WI38 (cell line): ENCODE measurements around the gene KLF13.

Experiments
- H3K4me3 ChIP-seq: 2 replicates; pipeline ENCODE4 v1.5.1; 2011; ENCODE audit warnings: low read depth, mild to moderate bottlenecking, control low read depth, low read length
- TF ChIP-seq, protein P1 (sequence below): IDR thresholded peaks from 2 replicates; pipeline ENCODE4 v1.5.1; 2012; ENCODE audit warnings: low read depth, mild to moderate bottlenecking, control low read depth, low read length

KLF13 gene

DNA sequence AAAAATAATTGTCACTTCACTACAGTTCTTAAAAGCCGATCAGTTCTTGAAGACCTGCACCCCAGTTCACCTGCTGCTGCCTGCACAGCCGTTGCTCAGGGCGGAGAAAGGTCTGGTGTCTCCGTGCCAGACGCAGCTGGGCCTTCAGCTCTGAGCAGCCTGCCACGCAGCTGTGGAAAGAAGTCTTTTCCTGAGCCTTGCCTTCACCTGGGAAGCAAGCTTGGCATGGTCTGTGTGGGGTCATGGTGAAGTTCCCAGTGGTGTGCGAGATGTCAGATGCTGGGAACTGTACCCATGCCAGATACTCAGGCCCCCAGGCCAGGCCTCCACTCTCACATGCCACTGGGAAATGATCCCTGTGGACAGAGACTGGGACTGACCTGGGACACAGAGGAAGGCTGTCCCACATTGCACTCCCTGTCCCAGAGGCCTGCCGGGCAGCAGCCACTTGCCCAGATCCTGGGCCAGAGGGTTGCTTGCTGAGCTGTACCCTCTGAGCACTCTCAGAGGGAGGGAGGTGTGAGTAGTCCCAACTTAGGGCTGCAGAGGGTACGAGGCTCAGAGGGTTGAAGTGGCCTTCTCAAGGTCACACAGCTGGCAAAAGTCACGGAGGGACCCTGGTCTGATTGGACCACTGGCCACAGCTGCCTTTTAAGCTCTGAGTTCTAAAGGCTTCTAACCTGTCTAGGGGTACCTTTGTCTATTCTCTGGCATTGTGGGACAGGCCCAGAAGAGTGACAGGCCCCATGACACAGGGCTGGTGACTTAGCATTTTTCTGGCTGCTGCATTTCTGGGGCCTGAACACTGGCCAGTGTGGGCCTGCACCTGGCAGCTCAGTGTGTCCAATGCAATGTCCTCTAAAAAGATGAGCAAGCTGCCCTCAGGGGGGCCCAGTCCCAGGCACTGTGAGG, 55.4 kb downstream of the KLF13 start:
- no peak overlapping the region for H3K4me3 ChIP-seq
- TF ChIP-seq, protein P1, sequence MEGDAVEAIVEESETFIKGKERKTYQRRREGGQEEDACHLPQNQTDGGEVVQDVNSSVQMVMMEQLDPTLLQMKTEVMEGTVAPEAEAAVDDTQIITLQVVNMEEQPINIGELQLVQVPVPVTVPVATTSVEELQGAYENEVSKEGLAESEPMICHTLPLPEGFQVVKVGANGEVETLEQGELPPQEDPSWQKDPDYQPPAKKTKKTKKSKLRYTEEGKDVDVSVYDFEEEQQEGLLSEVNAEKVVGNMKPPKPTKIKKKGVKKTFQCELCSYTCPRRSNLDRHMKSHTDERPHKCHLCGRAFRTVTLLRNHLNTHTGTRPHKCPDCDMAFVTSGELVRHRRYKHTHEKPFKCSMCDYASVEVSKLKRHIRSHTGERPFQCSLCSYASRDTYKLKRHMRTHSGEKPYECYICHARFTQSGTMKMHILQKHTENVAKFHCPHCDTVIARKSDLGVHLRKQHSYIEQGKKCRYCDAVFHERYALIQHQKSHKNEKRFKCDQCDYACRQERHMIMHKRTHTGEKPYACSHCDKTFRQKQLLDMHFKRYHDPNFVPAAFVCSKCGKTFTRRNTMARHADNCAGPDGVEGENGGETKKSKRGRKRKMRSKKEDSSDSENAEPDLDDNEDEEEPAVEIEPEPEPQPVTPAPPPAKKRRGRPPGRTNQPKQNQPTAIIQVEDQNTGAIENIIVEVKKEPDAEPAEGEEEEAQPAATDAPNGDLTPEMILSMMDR, result no peak

DNA sequence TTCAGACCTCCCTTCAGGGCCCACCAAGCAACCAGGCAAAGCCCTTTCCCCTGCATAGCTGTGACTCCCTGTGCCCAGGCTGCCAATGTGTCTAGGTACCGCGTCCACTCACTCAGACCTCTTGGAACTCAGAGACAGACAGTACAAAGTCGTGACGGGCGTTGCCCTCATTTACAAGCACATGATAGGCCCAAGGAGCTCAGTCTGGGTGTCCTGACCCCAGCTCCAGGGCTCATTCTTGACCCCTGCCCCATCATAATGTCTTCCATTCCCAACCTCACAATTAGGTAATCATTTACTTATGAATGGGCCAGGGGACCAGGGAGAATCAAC, 56.0 kb downstream of the KLF13 start:
- TF ChIP-seq, protein P1, result no peak
- no peak overlapping the region for H3K4me3 ChIP-seq

DNA sequence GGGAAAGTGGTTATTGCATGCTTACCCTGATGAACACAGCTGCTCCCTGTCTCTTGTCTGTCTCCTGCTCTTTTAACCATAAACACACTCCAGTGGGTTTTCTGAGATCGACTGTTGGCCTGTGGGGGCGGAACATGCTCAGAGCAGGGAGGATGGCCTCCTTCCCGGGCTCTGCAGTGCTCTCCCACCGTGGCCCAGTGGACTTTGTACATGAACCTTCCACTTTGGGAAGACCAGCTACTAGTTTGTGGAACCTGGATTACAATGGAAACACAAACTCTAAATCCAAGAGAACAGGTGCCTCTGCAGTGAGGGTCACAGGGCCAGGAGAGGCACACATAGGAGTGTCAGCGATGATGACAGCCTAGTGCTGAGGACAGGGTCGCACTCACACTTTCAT, 56.5 kb downstream of the KLF13 start:
- no peak overlapping the region for H3K4me3 ChIP-seq
- TF ChIP-seq, protein P1, result no peak

DNA sequence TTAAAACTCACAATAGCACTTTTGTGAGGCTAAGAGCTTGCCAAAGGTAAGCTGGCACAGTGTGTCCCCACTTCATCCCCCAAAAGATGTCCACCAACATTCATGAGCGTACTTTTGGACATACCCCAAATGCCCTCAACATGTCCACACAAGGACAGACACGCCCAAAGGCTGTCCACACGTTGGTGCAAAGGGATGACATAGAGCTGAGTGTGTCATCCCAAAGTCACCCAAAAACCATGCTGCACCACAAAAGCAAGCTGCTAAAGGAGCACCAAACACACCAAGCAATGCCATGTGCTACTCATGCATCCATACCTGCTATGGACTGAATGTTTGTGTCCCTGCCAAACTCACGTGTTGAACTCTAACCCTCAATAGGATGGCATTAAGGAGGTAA, 57.9 kb downstream of the KLF13 start:
- TF ChIP-seq, protein P1, result no peak
- no peak overlapping the region for H3K4me3 ChIP-seq

DNA sequence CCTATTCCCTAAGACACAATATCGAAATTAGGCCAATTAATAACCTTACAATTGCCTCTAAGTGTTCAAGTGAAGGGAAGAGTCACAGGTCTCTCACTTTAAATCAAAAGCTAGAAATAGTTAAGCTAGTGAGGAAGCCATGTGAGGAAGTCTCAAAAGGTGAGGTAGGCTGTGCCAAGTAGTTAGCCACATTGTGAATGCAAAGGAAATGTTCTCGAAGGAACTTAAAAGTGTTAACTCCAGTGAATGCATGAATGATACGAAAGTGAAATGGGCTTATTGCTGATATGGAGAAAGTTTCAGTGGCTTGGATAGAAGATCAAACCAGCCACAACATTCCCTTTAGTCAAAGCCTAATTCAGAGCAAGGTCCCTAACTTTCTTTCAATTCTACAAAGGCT, 59.1 kb downstream of the KLF13 start:
- no peak overlapping the region for H3K4me3 ChIP-seq
- TF ChIP-seq, protein P1, result no peak

DNA sequence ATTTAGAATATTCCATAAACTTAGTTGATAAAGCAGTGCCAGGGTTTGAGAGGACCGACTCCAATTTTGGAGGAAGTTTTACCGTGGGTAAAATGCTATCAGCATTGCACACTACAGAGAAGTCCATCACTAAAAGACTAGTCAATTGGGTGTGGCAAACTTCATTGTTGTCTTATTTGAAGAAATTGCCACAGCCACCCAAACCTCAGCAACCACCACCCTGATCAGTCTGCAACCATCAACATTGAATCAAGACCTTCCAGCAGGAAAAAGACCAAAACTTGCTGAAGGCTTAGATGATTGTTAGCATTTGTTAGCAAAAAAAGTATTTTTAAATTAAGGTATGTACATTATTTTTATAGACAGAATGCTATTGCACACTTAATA, 60.5 kb downstream of the KLF13 start:
- TF ChIP-seq, protein P1, result no peak
- no peak overlapping the region for H3K4me3 ChIP-seq

DNA sequence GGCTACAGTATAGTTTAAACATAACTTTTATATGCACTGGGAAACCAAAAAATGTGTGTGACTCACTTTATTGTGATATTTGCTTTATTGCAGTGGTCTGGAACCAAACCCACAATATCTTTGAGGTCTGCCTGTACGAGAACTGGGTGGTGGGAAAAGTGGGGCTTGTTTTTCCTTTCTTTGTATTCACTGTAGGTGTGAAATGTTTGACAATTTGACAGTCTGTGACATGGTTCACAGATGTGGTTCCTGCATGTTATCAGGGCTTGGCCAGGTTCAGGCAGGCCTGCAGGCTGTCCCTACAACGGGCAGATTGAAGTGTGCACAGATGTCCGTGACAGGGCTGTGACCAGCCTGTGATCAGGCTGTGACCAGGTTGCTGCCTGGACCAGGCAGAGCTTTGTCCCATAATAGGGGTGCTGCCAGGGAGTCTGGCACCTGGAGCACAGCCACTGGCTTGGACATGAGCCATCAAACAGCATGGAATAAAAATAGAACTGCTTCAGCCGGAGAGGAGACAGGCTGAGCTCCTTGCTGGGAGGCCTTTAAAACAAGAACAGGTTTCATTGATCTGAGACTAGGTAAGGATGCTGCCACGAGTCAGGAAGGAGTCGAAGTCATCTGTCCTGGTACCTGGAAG, 61.0 kb downstream of the KLF13 start:
- TF ChIP-seq, protein P1, result no peak
- H3K4me3 ChIP-seq, result no peak overlapping the region
